Measurements from ENCODE around the gene PDCD1.
A peak's percentile ranks its signal among the peaks of the same experiment; 100 is the strongest.

The PDCD1 gene

GRCh38 chr2:241903121-241904010 lies 44.7 kb upstream of the PDCD1 start:
- no peak overlapping the region for H3K4me3 ChIP-seq (ENCODE audit: low read length)
- no peak for TF ChIP-seq CTCF (IDR thresholded peaks at IDR 0.05; ENCODE audit: insufficient read depth, low read depth, low read length, missing control alignments)
- no peak for DNase-seq (ENCODE audit: low read depth)

- DNase-seq (ENCODE audit: low read depth) = no peak
- no peak for TF ChIP-seq CTCF (IDR thresholded peaks at IDR 0.05; ENCODE audit: insufficient read depth, low read depth, low read length, missing control alignments)
- no peak overlapping the region for H3K4me3 ChIP-seq (ENCODE audit: low read length)
Measured at GRCh38 chr2:241902357-241902991, 43.8 kb upstream of the PDCD1 start.

- H3K4me3 ChIP-seq (ENCODE audit: low read length) = peak overlapping the region; percentile 29
- peak; percentile 6 for TF ChIP-seq CTCF (IDR thresholded peaks at IDR 0.05; ENCODE audit: insufficient read depth, low read depth, low read length, missing control alignments)
- DNase-seq (ENCODE audit: low read depth) = peak; percentile 57
Measured at GRCh38 chr2:241901500-241902351, 43.0 kb upstream of the PDCD1 start.

- DNase-seq (ENCODE audit: low read depth) = no peak
- H3K4me3 ChIP-seq (ENCODE audit: low read length) = no peak overlapping the region
- no peak for TF ChIP-seq CTCF (IDR thresholded peaks at IDR 0.05; ENCODE audit: insufficient read depth, low read depth, low read length, missing control alignments)
Measured at GRCh38 chr2:241901018-241901380, 42.3 kb upstream of the PDCD1 start.

GRCh38 chr2:241900251-241901017 lies 41.7 kb upstream of the PDCD1 start:
- no peak for TF ChIP-seq CTCF (IDR thresholded peaks at IDR 0.05; ENCODE audit: insufficient read depth, low read depth, low read length, missing control alignments)
- no peak overlapping the region for H3K4me3 ChIP-seq (ENCODE audit: low read length)
- no peak for DNase-seq (ENCODE audit: low read depth)

Measured in epithelial cell of esophagus (primary cell).